A673 (cell line): Measurements from ENCODE around the gene SVOP. TPM values are rescaled to one million over a fixed set of nuclear protein-coding genes. Genes with fewer than 3 reads are reported as not detected.

Source experiments
- BruUV-seq: library from RNA; stranded (reverse); fragments of 400-500 nt; replicated peaks from 2 replicates; lab custom pipeline; 2021; lab: Mats Ljungman, UMichigan
- CTCF ChIA-PET: fragments of 300-600 bp; sonication (Branson Sonifier 250); formaldehyde crosslinking; loops from one replicate; lab custom pipeline; 2022; ENCODE audit warnings: antibody characterized with exemption; lab: Charles Lee
- POLR2A ChIA-PET: fragments of 300-600 bp; sonication (Branson Sonifier 250); formaldehyde crosslinking; loops from one replicate; lab custom pipeline; 2022; ENCODE audit warnings: antibody characterized with exemption; ENCODE audit not compliant: low non-redundant PET; lab: Charles Lee
- DNase-seq: peaks from one replicate; pipeline ENCODE4 v3.0.0-alpha.2; 2015; ENCODE audit warnings: low spot score
- H3K27ac ChIP-seq: fragments of 200-600 bp; sonication (generic); 2 replicates; pipeline ENCODE4 v1.5.1; 2016; ENCODE audit warnings: mixed run types, low read depth, mild to moderate bottlenecking, mixed read lengths, antibody characterized with exemption, low read length; ENCODE audit not compliant: poor library complexity, severe bottlenecking
- H3K27me3 ChIP-seq: fragments of 200-600 bp; sonication (generic); replicated peaks from 2 replicates; pipeline ENCODE4 v1.6.1; 2017; ENCODE audit warnings: mixed run types, low read depth, mild to moderate bottlenecking, mixed read lengths, antibody characterized with exemption, low read length; ENCODE audit not compliant: insufficient read depth, poor library complexity
- H3K36me3 ChIP-seq: fragments of 200-600 bp; sonication (generic); 2 replicates; pipeline ENCODE4 v1.6.1; 2016; ENCODE audit warnings: mixed run types, mild to moderate bottlenecking, mixed read lengths, antibody characterized with exemption, low read length; ENCODE audit not compliant: insufficient read depth, poor library complexity, severe bottlenecking
- H3K4me1 ChIP-seq: fragments of 200-600 bp; sonication (generic); 2 replicates; pipeline ENCODE4 v1.6.1; 2017; ENCODE audit warnings: mixed run types, mild to moderate bottlenecking, mixed read lengths, antibody characterized with exemption, low read length; ENCODE audit not compliant: insufficient read depth, poor library complexity, severe bottlenecking
- H3K4me3 ChIP-seq: fragments of 200-600 bp; sonication (generic); 2 replicates; pipeline ENCODE4 v1.5.1; 2016; ENCODE audit warnings: low read depth, mixed run types, mild to moderate bottlenecking, mixed read lengths, low read length; ENCODE audit not compliant: poor library complexity, severe bottlenecking
- H3K9me3 ChIP-seq: fragments of 200-600 bp; sonication (generic); 2 replicates; pipeline ENCODE4 v1.6.1; 2016; ENCODE audit warnings: mixed run types, low read depth, mild to moderate bottlenecking, mixed read lengths, antibody characterized with exemption, low read length; ENCODE audit not compliant: poor library complexity, severe bottlenecking
- EZH2 ChIP-seq: fragments of 200-600 bp; sonication (generic); IDR thresholded peaks from 2 replicates; pipeline ENCODE4 v1.6.1; 2017; ENCODE audit warnings: borderline replicate concordance, low read depth, mild to moderate bottlenecking, mixed read lengths, antibody characterized with exemption, low read length; ENCODE audit not compliant: poor library complexity, severe bottlenecking
- intact Hi-C: fragments of 100-400 bp; cut with micrococcal nuclease; formaldehyde crosslinking; loops from one replicate; pipeline ENCODE4 v1.10.0; 2022; ENCODE audit not compliant: unreplicated experiment
- total RNA-seq: library from RNA; stranded (reverse); gene quantifications from 2 replicates; pipeline ENCODE4 v1.2.3, GENCODE V29; 2021
- TF ChIP-seq, protein P1 (sequence below): fragments of 300-800, 200-600 bp; sonication (generic); conservative IDR thresholded peaks from 2 replicates; pipeline ENCODE4 v1.5.1; 2017; ENCODE audit warnings: low read depth, mild to moderate bottlenecking, antibody characterized with exemption, low read length, moderate library complexity, mixed read lengths

Gene SVOP
- total RNA-seq, 1 experiment from 2014 or later: not detected

DNA sequence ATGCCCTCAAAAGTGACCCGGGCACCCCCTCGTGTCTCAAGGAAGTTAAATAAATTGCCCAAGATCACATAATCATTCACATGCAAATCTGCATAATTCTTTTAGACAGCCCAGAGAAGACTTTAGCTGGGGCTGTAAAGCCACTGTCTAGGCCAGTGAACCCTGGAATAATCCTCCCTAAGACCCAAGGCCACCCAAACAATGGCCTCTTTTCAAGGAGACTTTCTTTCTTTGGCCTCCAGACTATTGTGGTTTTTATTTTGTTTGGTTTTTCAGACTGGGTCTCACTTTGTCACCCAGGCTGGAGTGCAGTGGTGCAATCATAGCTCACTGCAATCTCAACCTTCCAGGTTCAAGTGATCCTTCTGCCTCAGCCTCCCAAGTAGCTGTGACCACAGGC is 10.6 kb downstream of the SVOP start:
- Histone ChIP-seq H3K9me3 (no peaks in the 10 kb centered on the region), H3K27me3 (peaks cover 27% of the 10 kb centered on the region), H3K36me3 (no peaks in the 10 kb centered on the region), H3K27ac (no peak overlapping the region), H3K4me3 (no peak overlapping the region), H3K4me1 (no peaks in the 10 kb centered on the region)
- intact Hi-C loops: no loop called here
- ChIA-PET CTCF (no interaction called here), POLR2A (no interaction called here)
- no peak for DNase-seq
- no TSS peak for BruUV-seq
- TF ChIP-seq, protein P1, sequence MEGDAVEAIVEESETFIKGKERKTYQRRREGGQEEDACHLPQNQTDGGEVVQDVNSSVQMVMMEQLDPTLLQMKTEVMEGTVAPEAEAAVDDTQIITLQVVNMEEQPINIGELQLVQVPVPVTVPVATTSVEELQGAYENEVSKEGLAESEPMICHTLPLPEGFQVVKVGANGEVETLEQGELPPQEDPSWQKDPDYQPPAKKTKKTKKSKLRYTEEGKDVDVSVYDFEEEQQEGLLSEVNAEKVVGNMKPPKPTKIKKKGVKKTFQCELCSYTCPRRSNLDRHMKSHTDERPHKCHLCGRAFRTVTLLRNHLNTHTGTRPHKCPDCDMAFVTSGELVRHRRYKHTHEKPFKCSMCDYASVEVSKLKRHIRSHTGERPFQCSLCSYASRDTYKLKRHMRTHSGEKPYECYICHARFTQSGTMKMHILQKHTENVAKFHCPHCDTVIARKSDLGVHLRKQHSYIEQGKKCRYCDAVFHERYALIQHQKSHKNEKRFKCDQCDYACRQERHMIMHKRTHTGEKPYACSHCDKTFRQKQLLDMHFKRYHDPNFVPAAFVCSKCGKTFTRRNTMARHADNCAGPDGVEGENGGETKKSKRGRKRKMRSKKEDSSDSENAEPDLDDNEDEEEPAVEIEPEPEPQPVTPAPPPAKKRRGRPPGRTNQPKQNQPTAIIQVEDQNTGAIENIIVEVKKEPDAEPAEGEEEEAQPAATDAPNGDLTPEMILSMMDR: no peak
- TF ChIP-seq EZH2: no peak

DNA sequence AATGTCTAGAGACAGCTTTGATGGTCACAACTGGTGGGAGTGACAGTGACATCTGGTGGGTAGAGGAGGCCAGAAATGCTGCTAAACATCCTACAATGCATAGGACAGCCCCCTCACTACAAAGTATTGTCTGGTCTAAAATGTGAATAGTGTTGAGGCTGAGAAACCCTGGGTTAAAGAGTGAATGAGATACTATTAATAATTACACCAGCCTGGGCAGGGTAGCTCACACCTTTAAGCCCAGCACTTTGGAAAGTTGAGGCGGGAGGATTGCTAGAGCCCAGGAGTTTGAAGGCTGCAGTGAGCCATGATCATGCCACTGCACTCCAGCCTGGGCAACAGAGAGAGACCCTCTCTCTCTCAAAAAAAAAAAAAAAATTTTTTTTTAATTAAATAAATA is 11.1 kb downstream of the SVOP start:
- no peak overlapping the region for H3K27ac ChIP-seq
- CTCF ChIA-PET: no interaction called here
- no TSS peak for BruUV-seq
- peaks cover 28% of the 10 kb centered on the region for H3K27me3 ChIP-seq
- H3K4me3 ChIP-seq: no peak overlapping the region
- no peak for DNase-seq
- H3K4me1 ChIP-seq: no peaks in the 10 kb centered on the region
- H3K9me3 ChIP-seq: no peaks in the 10 kb centered on the region
- POLR2A ChIA-PET: no interaction called here
- H3K36me3 ChIP-seq: no peaks in the 10 kb centered on the region
- intact Hi-C loops: no loop called here
- no peak for TF ChIP-seq EZH2
- TF ChIP-seq, protein P1: no peak

DNA sequence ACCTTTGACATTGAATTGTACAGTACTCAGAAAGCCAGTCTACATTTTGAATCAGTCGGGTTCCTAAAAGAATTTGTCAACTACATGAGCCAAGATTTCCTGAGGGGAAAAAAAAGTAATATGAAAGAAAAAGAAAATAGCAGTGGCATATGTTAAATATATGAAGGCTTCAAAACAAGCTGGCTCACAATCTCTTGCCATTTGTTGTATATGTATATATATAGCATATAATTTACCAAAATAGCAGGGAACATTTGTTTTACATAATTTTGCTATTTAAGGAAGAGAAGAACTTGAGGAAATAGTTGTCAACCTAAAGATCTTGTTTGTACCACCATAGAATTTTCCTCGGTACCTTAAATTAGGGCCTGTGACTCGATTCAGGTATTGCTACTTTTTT is 16.9 kb downstream of the SVOP start:
- no peak overlapping the region for H3K27ac ChIP-seq
- TF ChIP-seq, protein P1: no peak
- TF ChIP-seq EZH2: no peak
- ChIA-PET CTCF (no interaction called here), POLR2A (no interaction called here)
- H3K4me3 ChIP-seq: no peak overlapping the region
- no TSS peak for BruUV-seq
- no peaks in the 10 kb centered on the region for H3K4me1 ChIP-seq
- no peaks in the 10 kb centered on the region for H3K36me3 ChIP-seq
- peaks cover 29% of the 10 kb centered on the region for H3K27me3 ChIP-seq
- no peak for DNase-seq
- intact Hi-C loops: no loop called here
- no peaks in the 10 kb centered on the region for H3K9me3 ChIP-seq
